HepG2 (cell line): ENCODE results near the gene ACOXL. TPM values are rescaled to one million over a fixed set of nuclear protein-coding genes. Genes with fewer than 3 reads are reported as not detected.

ENCODE experiments used
- ARNT ChIP-seq: fragments of 450-650 bp; IDR thresholded peaks from 2 replicates; pipeline ENCODE4 v1.6.1; 2017
- ATF7-NPFF ChIP-seq: sonication (generic); formaldehyde crosslinking; IDR thresholded peaks from 2 replicates; pipeline ENCODE4 v1.8.1; 2023; ENCODE audit warnings: mild to moderate bottlenecking, low read depth, missing genetic modification reagents, moderate library complexity
- GMEB1 ChIP-seq: sonication (generic); formaldehyde crosslinking; IDR thresholded peaks from 2 replicates; pipeline ENCODE4 v1.5.1; 2020; ENCODE audit warnings: missing genetic modification reagents, mild to moderate bottlenecking, borderline replicate concordance
- HDAC1 ChIP-seq: sonication (generic); formaldehyde crosslinking; IDR thresholded peaks from 2 replicates; pipeline ENCODE4 v1.5.1; 2020; ENCODE audit warnings: mild to moderate bottlenecking, missing genetic modification reagents
- HMGXB4 ChIP-seq, 2 experiments: sonication (generic) in 1 of 2; formaldehyde crosslinking in 1 of 2; IDR thresholded peaks; 2 replicates each; pipeline versions ENCODE4 v1.4.0 to v1.6.1; 2018 to 2020; ENCODE audit warnings: missing genetic modification reagents in 2 of 2, borderline replicate concordance in 1 of 2, low read depth in 1 of 2, mild to moderate bottlenecking in 1 of 2, missing biosample characterization in 1 of 2
- KLF6 ChIP-seq: IDR thresholded peaks from 2 replicates; pipeline ENCODE4 v1.8.0; 2016; ENCODE audit warnings: missing biosample characterization, missing genetic modification reagents
- MATR3 ChIP-seq: sonication (generic); formaldehyde crosslinking; IDR thresholded peaks from 2 replicates; pipeline ENCODE4 v1.4.0; 2020; ENCODE audit warnings: missing genetic modification reagents
- PPARG ChIP-seq: conservative IDR thresholded peaks from 2 replicates; pipeline ENCODE4 v1.6.1; 2016; ENCODE audit warnings: missing biosample characterization, missing genetic modification reagents
- RERE ChIP-seq: IDR thresholded peaks from 2 replicates; pipeline ENCODE4 v1.6.1; 2016; ENCODE audit warnings: low read depth, missing genetic modification reagents, missing compliant biosample characterization
- RNF219 ChIP-seq: sonication (generic); formaldehyde crosslinking; IDR thresholded peaks from 2 replicates; pipeline ENCODE4 v1.5.0; 2020; ENCODE audit warnings: mild to moderate bottlenecking, missing genetic modification reagents
- THYN1 ChIP-seq: sonication (generic); formaldehyde crosslinking; IDR thresholded peaks from 2 replicates; pipeline ENCODE4 v1.8.1; 2023; ENCODE audit warnings: low read depth, mild to moderate bottlenecking, moderate library complexity, missing genetic modification reagents, borderline replicate concordance
- ZGPAT ChIP-seq: IDR thresholded peaks from 2 replicates; pipeline ENCODE4 v1.6.1; 2016; ENCODE audit warnings: mild to moderate bottlenecking
- ZMYM3 ChIP-seq: sonication (generic); formaldehyde crosslinking; IDR thresholded peaks from 2 replicates; pipeline ENCODE4 v1.5.1; 2020; ENCODE audit warnings: mild to moderate bottlenecking, missing genetic modification reagents
- ZNF121 ChIP-seq: sonication (generic); formaldehyde crosslinking; IDR thresholded peaks from 2 replicates; pipeline ENCODE4 v1.5.0; 2020; ENCODE audit warnings: mild to moderate bottlenecking, missing genetic modification reagents
- ZNF235 ChIP-seq: sonication (generic); formaldehyde crosslinking; IDR thresholded peaks from 2 replicates; pipeline ENCODE4 v1.8.1; 2023; ENCODE audit warnings: mild to moderate bottlenecking, missing genetic modification reagents, borderline replicate concordance
- ZNF34 ChIP-seq: sonication (generic); formaldehyde crosslinking; IDR thresholded peaks from 2 replicates; pipeline ENCODE4 v1.4.0; 2020; ENCODE audit warnings: mild to moderate bottlenecking, missing genetic modification reagents, borderline replicate concordance
- ZNF790 ChIP-seq: sonication (generic); formaldehyde crosslinking; IDR thresholded peaks from 2 replicates; pipeline ENCODE4 v1.8.0; 2022; ENCODE audit warnings: missing genetic modification reagents, mild to moderate bottlenecking, borderline replicate concordance
- polyA plus RNA-seq, 8 experiments: library from polyadenylated mRNA; depleted of rRNA in 3 of 8; stranded (reverse) in 7 of 8; unstranded in 1 of 8; fragments of >200 nt; fragmentation: Illumina TruSeq in 4 of 8; extraction: Trizol in 4 of 8; gene quantifications; 2 replicates each; pipeline versions ENCODE4 v1.2.1 to v1.2.3, GENCODE V29; 2011 to 2016; ENCODE audit warnings: low read depth in 4 of 8, missing spikeins in 1 of 8, mixed read lengths in 1 of 8; ENCODE audit not compliant: insufficient read depth in 1 of 8
- total RNA-seq, 5 experiments: library from RNA; depleted of rRNA; stranded (reverse); fragments of >200 nt; fragmentation: Illumina TruSeq; extraction: Trizol; gene quantifications; 2 replicates each; pipeline ENCODE4 v1.2.3, GENCODE V29; 2016; ENCODE audit warnings: low read depth in 1 of 5

ACOXL gene
- total and polyA plus RNA-seq, 2 of the 13 experiments (the other 11 are each of a cell fraction or from before 2014, with no cell fraction given): not detected

GRCh38 chr2:110768591-110768990, 36.2 kb downstream of the ACOXL start (continued):
- no peak for TF ChIP-seq GMEB1 (CRISPR knock-in tag)
- TF ChIP-seq ARNT: no peak
- 0 out of 2 replicates have a peak, but pooled peaks have one; percentile 30 for TF ChIP-seq RNF219
- no peak for TF ChIP-seq ZNF235
- TF ChIP-seq KLF6 (CRISPR knock-in tag): no peak; the same call in none of the 2 replicates
- no peak for TF ChIP-seq ZMYM3 (CRISPR knock-in tag)
- TF ChIP-seq RERE: peak; percentile 97
- TF ChIP-seq HDAC1 (CRISPR knock-in tag): peak; percentile 82
- TF ChIP-seq ZNF34 (CRISPR knock-in tag): no peak
- TF ChIP-seq ZNF790 (CRISPR knock-in tag): no peak
- no peak for TF ChIP-seq PPARG (CRISPR knock-in tag)
- no peak for TF ChIP-seq ATF7-NPFF (CRISPR knock-in tag)
- TF ChIP-seq ZNF121 (CRISPR knock-in tag): no peak
- no peak for TF ChIP-seq THYN1
- TF ChIP-seq ZGPAT (CRISPR knock-in tag): peak; percentile 53; the same call in 1 of the 2 replicates
- no peak for TF ChIP-seq HMGXB4 (CRISPR knock-in tag; IDR thresholded peaks at IDR 0.05; ENCODE audit: borderline replicate concordance in 1 of 2, low read depth in 1 of 2)
- TF ChIP-seq MATR3 (CRISPR knock-in tag): no peak
